Stimulated activated naive B cell treated with anti-CD40 and anti-IgM and Interleukin-4, amounts not matched to agents 10 μg/mL and 1 μg/mL and 100 μg/mL, for 72 hours (primary cell): ENCODE measurements around the gene AGBL4.

Experiments
- ATAC-seq, 2 donors: fragments of 150-1000 bp; cut with Tn5 transposase; replicated peaks; 2 replicates each; pipeline ENCODE4 v1.10.0; 2021; ENCODE audit warnings: moderate library complexity in 1 of 2
- DNase-seq: peaks from one replicate; pipeline ENCODE4 v3.0.0; 2021
- H3K27ac Mint-ChIP-seq: one replicate; pipeline ENCODE4 v1.8.0; 2022; ENCODE audit warnings: mild to moderate bottlenecking, mixed read lengths
- H3K27me3 Mint-ChIP-seq, 2 donors: one replicate each; pipeline ENCODE4 v1.8.0; 2022; ENCODE audit warnings: mixed read lengths in 2 of 2
- H3K36me3 Mint-ChIP-seq, 2 donors: one replicate each; pipeline ENCODE4 v1.8.0; 2022; ENCODE audit warnings: mixed read lengths in 2 of 2, mild to moderate bottlenecking in 1 of 2
- H3K4me1 Mint-ChIP-seq, 2 donors: one replicate each; pipeline ENCODE4 v1.8.0; 2022; ENCODE audit warnings: mixed read lengths in 2 of 2, mild to moderate bottlenecking in 1 of 2
- H3K4me3 Mint-ChIP-seq, 2 donors: one replicate each; pipeline ENCODE4 v1.8.0; 2022; ENCODE audit warnings: mild to moderate bottlenecking in 2 of 2, mixed read lengths in 2 of 2, moderate library complexity in 1 of 2
- H3K9me3 Mint-ChIP-seq, 2 donors: one replicate each; pipeline ENCODE4 v1.8.0; 2022; ENCODE audit warnings: mixed read lengths in 2 of 2, mild to moderate bottlenecking in 1 of 2

The AGBL4 gene

DNA sequence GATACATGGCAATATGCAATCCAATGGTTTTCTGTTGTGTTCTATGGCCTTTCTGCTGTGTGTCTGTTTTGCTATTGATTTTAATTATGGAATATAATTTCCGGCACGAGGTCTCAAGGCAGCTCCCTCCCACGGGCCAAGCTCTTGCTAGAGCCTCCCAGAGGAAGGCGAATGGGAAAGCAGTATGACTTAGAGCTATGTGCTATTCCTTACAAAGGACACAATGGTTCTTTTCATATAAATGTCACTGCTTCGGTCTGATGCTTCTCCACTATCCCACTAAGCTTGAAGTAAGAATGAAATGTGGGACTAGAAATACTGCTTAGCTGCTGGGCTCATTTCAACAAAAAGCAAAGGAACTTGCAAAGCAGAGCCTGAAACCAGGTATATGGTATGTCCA is 924.9 kb downstream of the AGBL4 start:
- H3K27ac Mint-ChIP-seq, result no peak overlapping the region
- no peaks in the 10 kb centered on the region for H3K9me3 Mint-ChIP-seq
- ATAC-seq (no peak), DNase-seq (no peak)
- H3K4me1 Mint-ChIP-seq, result no peaks in the 10 kb centered on the region
- no peak overlapping the region for H3K4me3 Mint-ChIP-seq
- H3K36me3 Mint-ChIP-seq, result no peaks in the 10 kb centered on the region
- H3K27me3 Mint-ChIP-seq, result no peaks in the 10 kb centered on the region

DNA sequence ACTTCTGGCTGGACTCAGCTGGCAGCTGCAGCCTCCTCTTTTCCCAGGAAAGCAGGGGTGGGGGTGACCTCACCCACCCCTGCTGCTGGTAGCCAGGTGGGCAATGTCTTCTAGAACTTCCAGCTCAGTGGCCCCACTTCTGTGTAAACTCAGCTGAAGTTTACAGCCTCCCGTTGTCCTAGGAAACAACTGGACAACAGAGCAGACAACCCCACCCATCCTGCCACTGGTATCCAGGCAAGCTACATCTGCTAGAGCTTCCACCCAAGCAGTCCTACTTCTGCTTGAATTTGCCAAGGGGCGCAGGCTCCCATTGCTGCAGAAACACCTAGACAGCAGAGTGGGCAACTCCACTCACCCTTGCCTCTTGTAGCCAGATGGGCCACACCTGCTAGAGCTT is 937.4 kb downstream of the AGBL4 start:
- Mint-ChIP-seq H3K4me1 (no peaks in the 10 kb centered on the region), H3K27me3 (peaks cover 0 to 14% of the 10 kb centered on the region in 2 donors), H3K36me3 (peaks cover 0 to 5% of the 10 kb centered on the region in 2 donors), H3K9me3 (peaks cover 8 to 11% of the 10 kb centered on the region in 2 donors), H3K27ac (no peak overlapping the region), H3K4me3 (no peak overlapping the region)
- ATAC-seq (no peak), DNase-seq (no peak)

DNA sequence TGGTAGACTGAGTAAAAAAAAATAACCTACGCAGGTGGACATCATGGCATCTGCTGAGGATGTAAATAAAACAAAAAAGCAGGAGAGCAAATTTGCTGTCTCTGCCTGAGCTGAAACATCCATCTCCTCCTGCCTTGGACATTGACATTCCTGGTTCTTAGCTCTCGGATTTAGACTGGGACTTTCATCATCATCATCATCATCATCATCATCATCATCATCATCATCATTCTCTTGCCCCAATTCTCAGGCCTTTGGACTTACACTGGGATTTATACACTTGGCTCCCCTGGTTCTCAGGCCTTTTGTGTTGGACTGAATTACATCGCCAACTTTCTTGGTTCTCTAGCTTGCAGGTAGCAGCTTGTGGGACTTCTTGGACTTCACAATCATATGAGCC is 938.7 kb downstream of the AGBL4 start:
- ATAC-seq (no peak), DNase-seq (no peak)
- Mint-ChIP-seq H3K36me3 (peaks cover 0 to 5% of the 10 kb centered on the region in 2 donors), H3K4me1 (no peaks in the 10 kb centered on the region), H3K27me3 (peaks cover 0 to 14% of the 10 kb centered on the region in 2 donors), H3K9me3 (peaks cover 8 to 11% of the 10 kb centered on the region in 2 donors), H3K27ac (no peak overlapping the region), H3K4me3 (no peak overlapping the region)

DNA sequence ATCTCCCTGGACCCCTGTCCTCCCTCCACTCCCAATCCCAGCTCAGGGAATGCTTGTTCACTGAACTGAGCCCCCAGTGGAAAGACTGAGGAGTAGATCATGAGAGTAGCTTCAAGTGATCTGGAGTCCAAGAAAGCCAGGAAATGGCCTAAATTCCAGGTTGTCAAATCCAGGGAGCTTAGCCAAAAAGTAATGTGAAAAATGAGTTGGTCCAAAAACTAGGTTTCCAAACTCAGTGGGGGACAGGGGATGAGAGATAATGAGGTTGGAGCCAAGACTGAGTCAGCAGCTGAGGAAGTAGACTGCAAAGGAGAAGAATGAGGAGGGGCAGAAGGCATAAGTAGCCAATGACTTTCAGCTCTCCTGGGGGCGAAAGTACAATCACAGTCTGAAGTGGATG is 963.0 kb downstream of the AGBL4 start:
- DNase-seq (no peak), ATAC-seq (no peak)
- peaks cover 0 to 11% of the 10 kb centered on the region in 2 donors for H3K27me3 Mint-ChIP-seq
- H3K27ac Mint-ChIP-seq, result no peak overlapping the region
- no peak overlapping the region for H3K4me3 Mint-ChIP-seq
- H3K4me1 Mint-ChIP-seq, result no peaks in the 10 kb centered on the region
- no peaks in the 10 kb centered on the region for H3K36me3 Mint-ChIP-seq
- H3K9me3 Mint-ChIP-seq, result peaks cover 4 to 7% of the 10 kb centered on the region in 2 donors

DNA sequence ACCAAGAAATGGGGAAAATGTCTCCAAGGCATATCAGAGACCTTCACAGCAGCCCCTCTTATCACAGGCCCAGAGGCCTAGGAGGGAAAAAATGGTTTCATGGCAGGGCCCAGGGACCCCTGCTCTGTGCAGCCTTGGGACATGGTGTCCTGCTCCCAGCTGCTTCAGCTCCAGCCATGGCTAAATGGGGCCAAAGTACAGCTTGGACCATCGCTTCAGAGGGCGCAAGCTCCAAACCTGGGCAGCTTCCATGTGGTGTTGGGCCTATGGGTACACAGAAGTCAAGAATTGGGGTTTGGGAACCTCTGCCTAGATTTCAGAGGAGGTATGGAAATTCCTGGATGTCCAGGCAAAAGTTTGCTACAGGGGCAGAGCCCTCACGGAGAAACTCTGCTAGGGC is 964.7 kb downstream of the AGBL4 start:
- no peak for DNase-seq
- Mint-ChIP-seq H3K27me3 (peaks cover 0 to 11% of the 10 kb centered on the region in 2 donors), H3K27ac (no peak overlapping the region), H3K9me3 (peaks cover 4 to 7% of the 10 kb centered on the region in 2 donors), H3K4me3 (no peak overlapping the region), H3K4me1 (no peaks in the 10 kb centered on the region), H3K36me3 (no peaks in the 10 kb centered on the region)
- ATAC-seq, result no peak

DNA sequence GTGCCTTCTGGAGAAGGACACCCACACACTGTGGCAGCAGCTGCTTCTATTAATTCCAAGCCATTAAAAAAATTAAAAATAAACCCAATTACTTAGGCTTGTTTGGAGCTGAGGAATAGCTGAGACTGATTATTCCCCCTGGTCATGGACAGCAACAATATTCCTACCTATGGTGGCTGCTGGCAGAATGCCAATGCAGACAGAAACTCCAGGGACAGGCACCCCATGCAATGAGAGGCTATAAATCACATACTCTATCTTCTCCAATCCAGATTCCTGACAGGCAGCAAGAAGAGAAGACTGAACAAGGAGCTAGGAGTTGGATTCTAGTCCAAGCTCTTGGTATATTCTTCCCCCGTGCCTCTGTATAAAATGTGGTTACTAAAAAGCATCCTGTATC is 971.7 kb downstream of the AGBL4 start:
- H3K4me1 Mint-ChIP-seq, result no peaks in the 10 kb centered on the region
- H3K27me3 Mint-ChIP-seq, result peaks cover 7 to 14% of the 10 kb centered on the region in 2 donors
- no peaks in the 10 kb centered on the region for H3K36me3 Mint-ChIP-seq
- DNase-seq, result no peak
- H3K27ac Mint-ChIP-seq, result no peak overlapping the region
- ATAC-seq, result no peak
- no peaks in the 10 kb centered on the region for H3K9me3 Mint-ChIP-seq
- no peak overlapping the region for H3K4me3 Mint-ChIP-seq

DNA sequence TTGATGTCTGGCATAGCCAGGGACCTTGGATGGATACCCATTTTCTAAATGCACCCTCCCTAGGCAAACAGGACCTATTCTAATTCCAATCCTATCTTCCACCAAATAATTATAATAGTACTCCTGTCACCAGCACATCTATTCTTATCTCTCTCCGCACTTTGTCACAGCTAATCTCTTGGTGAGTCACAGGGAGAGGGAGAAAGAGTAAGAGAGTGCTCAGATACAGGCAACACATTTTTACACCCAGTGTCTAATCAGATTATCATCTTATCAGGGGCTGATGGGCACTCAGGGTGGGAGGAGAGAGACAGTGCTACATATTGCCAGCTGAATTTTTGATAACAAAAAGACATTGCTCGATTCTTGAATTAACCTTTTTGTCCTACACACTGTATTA is 972.1 kb downstream of the AGBL4 start:
- peaks cover 7 to 15% of the 10 kb centered on the region in 2 donors for H3K27me3 Mint-ChIP-seq
- no peak overlapping the region for H3K4me3 Mint-ChIP-seq
- DNase-seq (no peak), ATAC-seq (no peak)
- no peaks in the 10 kb centered on the region for H3K4me1 Mint-ChIP-seq
- no peaks in the 10 kb centered on the region for H3K36me3 Mint-ChIP-seq
- no peak overlapping the region for H3K27ac Mint-ChIP-seq
- no peaks in the 10 kb centered on the region for H3K9me3 Mint-ChIP-seq

DNA sequence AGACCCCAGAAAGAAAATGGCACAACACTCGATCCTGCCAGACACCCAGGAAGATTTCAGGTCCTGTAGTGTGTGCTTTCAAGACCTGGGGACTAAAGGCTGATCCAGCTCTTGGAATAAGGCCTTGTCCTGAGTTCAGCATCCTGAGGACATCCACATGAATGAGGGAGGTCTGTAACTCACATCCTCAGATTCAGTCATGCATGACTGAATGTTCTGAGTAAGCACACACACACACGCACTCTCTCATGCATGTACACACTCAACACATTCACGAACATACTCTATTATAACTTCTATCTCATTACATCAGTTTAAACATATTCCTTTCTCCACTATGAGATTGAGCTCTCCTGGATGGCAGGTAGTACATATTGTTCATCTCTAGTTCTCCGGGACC is 973.7 kb downstream of the AGBL4 start:
- no peak overlapping the region for H3K27ac Mint-ChIP-seq
- DNase-seq, result no peak

DNA sequence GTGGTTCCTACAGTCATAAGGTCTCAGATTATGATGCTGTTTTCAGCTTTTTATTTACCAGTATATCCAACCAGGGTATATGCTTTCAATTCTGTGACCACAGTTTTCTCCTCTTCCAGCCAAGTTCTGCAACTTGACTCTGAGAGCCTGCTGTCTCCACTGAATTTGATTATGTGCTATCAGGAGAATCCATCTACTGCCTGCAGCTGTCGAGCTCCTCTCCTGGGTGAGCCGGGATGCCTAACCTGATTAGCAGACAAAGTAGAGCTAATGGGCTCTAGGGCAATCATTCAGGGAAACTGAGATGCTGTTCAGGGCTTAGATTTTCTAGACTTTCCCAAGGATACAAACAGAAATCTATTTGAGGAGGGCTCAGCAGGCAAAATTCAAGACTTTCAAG is 975.6 kb downstream of the AGBL4 start:
- no peak for DNase-seq
- Mint-ChIP-seq H3K4me3 (no peak overlapping the region), H3K27ac (no peak overlapping the region), H3K4me1 (no peaks in the 10 kb centered on the region), H3K27me3 (peaks cover 10 to 11% of the 10 kb centered on the region in 2 donors), H3K9me3 (no peaks in the 10 kb centered on the region), H3K36me3 (no peaks in the 10 kb centered on the region)
- ATAC-seq, result no peak

More for the DNA sequence above, 973.7 kb downstream of the AGBL4 start:
- peaks cover 7 to 13% of the 10 kb centered on the region in 2 donors for H3K27me3 Mint-ChIP-seq
- no peak overlapping the region for H3K4me3 Mint-ChIP-seq
- no peaks in the 10 kb centered on the region for H3K36me3 Mint-ChIP-seq
- no peak for ATAC-seq
- H3K4me1 Mint-ChIP-seq, result no peaks in the 10 kb centered on the region
- no peaks in the 10 kb centered on the region for H3K9me3 Mint-ChIP-seq

DNA sequence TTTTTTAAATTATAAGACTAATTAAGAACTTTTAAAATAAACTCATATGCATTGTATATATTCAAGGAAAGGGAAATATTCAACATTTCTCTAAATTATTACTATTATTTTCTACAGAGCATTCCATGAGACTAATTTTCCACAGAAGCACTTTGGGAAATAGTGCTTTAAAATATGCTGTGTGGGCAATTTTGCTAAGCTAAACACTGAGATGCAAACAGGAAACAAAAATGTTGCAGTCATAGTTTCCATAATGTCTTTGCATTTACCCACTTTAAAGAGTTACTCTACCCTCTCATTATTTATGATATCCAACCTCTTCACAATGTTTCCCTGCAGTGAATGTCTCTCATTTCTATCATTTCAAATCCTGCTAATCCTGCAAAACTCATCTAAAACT is 977.4 kb downstream of the AGBL4 start:
- ATAC-seq, result no peak
- no peaks in the 10 kb centered on the region for H3K9me3 Mint-ChIP-seq
- H3K36me3 Mint-ChIP-seq, result no peaks in the 10 kb centered on the region

DNA sequence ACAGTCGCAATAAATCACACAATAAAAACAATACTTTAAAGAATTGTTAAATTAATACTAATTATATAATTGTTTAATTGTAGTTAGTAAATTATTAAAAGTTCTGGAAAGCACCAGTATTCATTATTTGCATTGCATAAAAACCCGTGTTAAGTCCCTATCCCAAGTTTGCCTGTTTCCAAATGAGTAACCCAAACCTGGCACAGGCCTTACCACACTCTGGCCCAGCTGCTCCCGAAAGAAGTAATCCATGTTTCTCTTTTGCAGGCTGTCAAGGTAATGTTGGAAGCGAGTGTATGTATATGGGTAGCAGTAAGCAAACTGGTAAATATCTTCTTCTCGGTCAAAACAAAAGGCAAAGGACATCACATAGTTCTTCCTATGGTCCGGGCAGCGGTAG is 978.4 kb downstream of the AGBL4 start:
- H3K27me3 Mint-ChIP-seq, result peaks cover 9 to 15% of the 10 kb centered on the region in 2 donors

More for the DNA sequence above, 977.4 kb downstream of the AGBL4 start:
- no peak overlapping the region for H3K27ac Mint-ChIP-seq
- no peak for DNase-seq
- H3K4me3 Mint-ChIP-seq, result no peak overlapping the region
- no peaks in the 10 kb centered on the region for H3K4me1 Mint-ChIP-seq
- H3K27me3 Mint-ChIP-seq, result peaks cover 7 to 15% of the 10 kb centered on the region in 2 donors

DNA sequence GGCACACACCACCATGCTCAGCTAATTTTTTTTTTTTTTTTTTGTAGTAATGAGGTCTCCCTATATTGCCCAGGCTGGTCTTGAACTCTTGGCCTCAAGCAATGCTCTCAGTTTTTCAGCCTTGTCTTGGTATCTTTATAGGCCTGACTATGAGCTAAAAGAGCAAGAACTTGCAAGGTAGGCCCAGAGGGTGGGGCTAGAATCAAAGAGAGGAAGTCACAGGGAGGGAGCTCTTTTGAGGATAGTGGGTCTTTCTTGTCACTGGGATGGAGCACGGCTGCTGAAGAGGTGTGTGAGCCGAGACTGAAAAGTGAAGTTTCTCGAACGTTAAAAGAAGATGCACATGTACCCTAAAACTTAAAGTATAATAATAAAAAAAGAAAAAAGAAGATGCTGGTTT is 987.1 kb downstream of the AGBL4 start:
- peaks cover 12 to 17% of the 10 kb centered on the region in 2 donors for H3K27me3 Mint-ChIP-seq
- no peak overlapping the region for H3K27ac Mint-ChIP-seq
- ATAC-seq, result no peak
- H3K9me3 Mint-ChIP-seq, result peaks cover 0 to 1% of the 10 kb centered on the region in 2 donors
- no peaks in the 10 kb centered on the region for H3K4me1 Mint-ChIP-seq
- H3K36me3 Mint-ChIP-seq, result no peaks in the 10 kb centered on the region
- H3K4me3 Mint-ChIP-seq, result no peak overlapping the region
- DNase-seq, result no peak

More for the DNA sequence above, 978.4 kb downstream of the AGBL4 start:
- ATAC-seq (no peak), DNase-seq (no peak)
- Mint-ChIP-seq H3K36me3 (no peaks in the 10 kb centered on the region), H3K4me1 (no peaks in the 10 kb centered on the region), H3K4me3 (no peak overlapping the region), H3K9me3 (no peaks in the 10 kb centered on the region), H3K27ac (no peak overlapping the region)

DNA sequence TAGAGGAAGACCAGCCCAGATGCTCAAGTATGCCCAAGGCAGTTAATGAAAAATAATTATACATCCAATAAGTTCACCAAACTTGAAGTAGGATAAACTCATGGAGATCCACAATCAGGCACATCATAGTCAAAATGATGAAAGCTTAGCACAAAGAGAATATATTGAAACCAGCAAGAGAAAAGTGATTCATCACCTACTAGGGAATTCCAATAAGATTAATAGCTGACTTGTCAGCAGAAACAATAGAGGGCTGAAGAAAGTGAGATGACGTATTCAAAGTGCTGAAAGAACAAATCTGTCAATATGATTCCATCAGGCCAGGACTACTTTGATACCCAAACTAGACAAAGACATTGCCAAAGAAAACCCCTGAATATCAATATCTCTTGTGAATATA is 995.4 kb downstream of the AGBL4 start:
- no peaks in the 10 kb centered on the region for H3K4me1 Mint-ChIP-seq
- peaks cover 0 to 14% of the 10 kb centered on the region in 2 donors for H3K27me3 Mint-ChIP-seq
- H3K9me3 Mint-ChIP-seq, result peaks cover 0 to 14% of the 10 kb centered on the region in 2 donors
- ATAC-seq, result no peak
- H3K4me3 Mint-ChIP-seq, result no peak overlapping the region
- H3K36me3 Mint-ChIP-seq, result no peaks in the 10 kb centered on the region
- H3K27ac Mint-ChIP-seq, result no peak overlapping the region
- no peak for DNase-seq

DNA sequence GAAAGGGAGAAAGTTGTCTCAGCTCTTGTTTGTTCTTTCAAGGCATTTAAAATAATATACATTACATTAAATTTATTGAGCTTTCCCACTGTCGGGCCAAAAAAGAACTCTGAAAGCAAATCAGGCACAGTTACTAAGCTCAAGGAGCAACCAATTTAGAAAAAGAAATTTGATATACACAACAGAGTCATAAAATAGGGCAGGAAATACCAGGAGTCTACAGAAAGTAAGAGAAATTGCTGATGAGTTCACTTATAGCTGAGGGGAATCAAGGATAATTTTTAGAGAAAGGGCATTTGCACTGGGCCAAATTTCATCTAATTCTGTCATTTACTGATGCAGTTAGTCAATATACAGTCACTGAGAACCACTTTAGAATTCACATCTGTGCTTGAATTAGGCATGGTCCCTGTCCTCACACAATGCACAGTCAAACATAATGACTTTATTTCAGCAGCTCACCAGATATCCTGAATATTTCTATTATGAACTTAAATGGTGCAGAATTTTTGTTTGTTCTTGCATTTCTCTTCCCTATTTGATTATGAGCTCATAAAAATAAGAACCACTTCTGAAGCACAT is 997.4 kb downstream of the AGBL4 start:
- Mint-ChIP-seq H3K36me3 (no peaks in the 10 kb centered on the region), H3K4me1 (no peaks in the 10 kb centered on the region), H3K27me3 (peaks cover 0 to 14% of the 10 kb centered on the region in 2 donors), H3K4me3 (no peak overlapping the region), H3K27ac (no peak overlapping the region), H3K9me3 (peaks cover 0 to 14% of the 10 kb centered on the region in 2 donors)
- ATAC-seq (no peak), DNase-seq (no peak)

DNA sequence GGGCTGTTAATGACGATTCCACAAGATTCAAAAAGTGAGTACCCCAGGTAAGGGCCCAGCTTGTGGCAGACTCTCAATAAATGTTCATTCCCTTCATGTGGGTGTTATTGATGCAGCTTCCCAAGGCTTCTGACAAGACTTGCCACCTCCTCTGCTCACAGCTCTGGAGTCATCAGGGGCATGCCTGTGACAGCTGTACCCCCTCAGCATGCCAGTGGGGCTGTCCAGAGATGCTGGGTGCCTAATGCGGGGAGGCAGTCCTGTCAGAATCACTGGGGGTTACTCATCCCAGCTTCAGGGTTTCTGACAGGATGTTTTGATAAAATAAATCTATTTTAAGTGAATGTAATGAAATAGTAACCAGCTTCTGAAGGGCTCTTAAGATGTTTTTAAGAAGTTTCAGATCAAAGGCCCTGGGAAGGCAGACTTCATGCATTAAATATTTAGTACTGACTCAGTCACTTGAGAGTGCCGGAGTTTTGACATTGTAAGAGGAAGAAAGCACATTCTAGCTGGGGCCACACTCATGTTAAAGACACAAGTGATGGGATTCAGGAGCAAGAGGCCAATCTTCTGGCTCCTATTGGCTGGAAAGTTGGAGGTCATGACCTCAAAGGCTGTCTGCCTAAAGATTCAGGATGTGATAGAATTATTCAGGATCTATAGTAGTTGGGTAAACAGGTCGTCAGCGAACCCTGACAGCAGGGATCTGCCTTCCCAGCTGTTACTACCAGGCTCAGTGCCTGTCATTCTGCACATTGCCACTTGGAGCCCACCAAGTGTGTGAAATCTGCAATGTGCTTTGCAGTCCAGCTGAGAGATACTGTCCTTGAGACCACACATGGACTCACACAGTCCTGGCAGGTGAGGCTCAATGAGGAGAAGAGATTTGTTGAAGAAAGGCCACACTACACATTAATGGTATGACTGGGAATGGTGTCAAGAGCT is 1007.5 kb downstream of the AGBL4 start:
- ATAC-seq, result no peak
- DNase-seq, result no peak
- peaks cover 0 to 10% of the 10 kb centered on the region in 2 donors for H3K27me3 Mint-ChIP-seq
- H3K9me3 Mint-ChIP-seq, result no peaks in the 10 kb centered on the region
- H3K36me3 Mint-ChIP-seq, result no peaks in the 10 kb centered on the region
- H3K4me3 Mint-ChIP-seq, result no peak overlapping the region
- no peaks in the 10 kb centered on the region for H3K4me1 Mint-ChIP-seq
- H3K27ac Mint-ChIP-seq, result no peak overlapping the region
